Measurements from ENCODE around the gene PITX1.

The PITX1 gene

GRCh38 chr5:135032999-135033861, 798 bp downstream of the PITX1 start:
- Histone ChIP-seq H3K9me3 (ENCODE audit: control insufficient read depth, low read length) (peaks cover 5% of the 10 kb centered on the region), H2BK120ac (ENCODE audit: low read depth, low read length) (peak overlapping the region; percentile 78), H3K14ac (ENCODE audit: low read length in 2 of 2) (peak overlapping the region in 1 of 2 experiments; percentile 2), H3K4ac (ENCODE audit: low read depth in 1 of 2, low read length in 2 of 2) (peak overlapping the region; percentile 20 to 43), H2AFZ (ENCODE audit: low read depth, low read length) (no peak overlapping the region), H4K8ac (ENCODE audit: low read length) (peak overlapping the region; percentile 85), H3K27me3 (ENCODE audit: control insufficient read depth in 1 of 2, insufficient read depth in 1 of 2, low read length in 2 of 2) (peaks cover 84 to 89% of the 10 kb centered on the region in 2 experiments), H3K4me2 (ENCODE audit: low read length, poor library complexity, severe bottlenecking) (peak overlapping the region; percentile 73), H3K9ac (ENCODE audit: low read length) (peak overlapping the region; percentile 61), H3K27ac (ENCODE audit: low read length, poor library complexity, severe bottlenecking) (no peak overlapping the region), H3K4me1 (ENCODE audit: control insufficient read depth, insufficient read depth, low read depth, low read length) (peaks cover 30% of the 10 kb centered on the region), H2BK15ac (ENCODE audit: low read depth, poor library complexity, severe bottlenecking) (peak overlapping the region; percentile 82), H3K4me3 (ENCODE audit: insufficient read depth in 1 of 2, low read depth in 1 of 2, low read length in 2 of 2) (peak overlapping the region; percentile 40 to 77), H3K36me3 (ENCODE audit: control insufficient read depth in 1 of 2, insufficient read depth in 2 of 2, low read depth in 1 of 2, low read length in 2 of 2) (no peaks in the 10 kb centered on the region), H3K23ac (ENCODE audit: low read length in 2 of 2) (peak overlapping the region in 1 of 2 experiments; percentile 14), H3K79me1 (replicated peaks; ENCODE audit: low read length, poor library complexity, severe bottlenecking) (no peaks in the 10 kb centered on the region), H3K18ac (ENCODE audit: low read depth in 1 of 2, low read length in 2 of 2) (peak overlapping the region; percentile 82 to 90), H4K91ac (ENCODE audit: low read length) (peak overlapping the region; percentile 70), H2BK12ac (ENCODE audit: low read length in 2 of 2) (peak overlapping the region in 1 of 2 experiments; percentile 66), H2AK5ac (ENCODE audit: low read length, severe bottlenecking) (no peak overlapping the region), H2BK5ac (ENCODE audit: low read depth, low read length, poor library complexity, severe bottlenecking) (no peak overlapping the region)
- peak; percentile 63 for DNase-seq
- under 1% methylated on average over 62 of the region's 89 CpGs for WGBS

GRCh38 chr5:135032695-135032998, 1.4 kb downstream of the PITX1 start:
- Histone ChIP-seq H3K9me3 (ENCODE audit: control insufficient read depth, low read length) (peaks cover 5% of the 10 kb centered on the region), H2BK15ac (ENCODE audit: low read depth, poor library complexity, severe bottlenecking) (peak overlapping the region; percentile 82), H2BK5ac (ENCODE audit: low read depth, low read length, poor library complexity, severe bottlenecking) (no peak overlapping the region), H3K4me1 (ENCODE audit: control insufficient read depth, insufficient read depth, low read depth, low read length) (peaks cover 34% of the 10 kb centered on the region), H4K91ac (ENCODE audit: low read length) (no peak overlapping the region), H3K14ac (ENCODE audit: low read length in 2 of 2) (no peak overlapping the region), H3K9ac (ENCODE audit: low read length) (peak overlapping the region; percentile 61), H3K4me2 (ENCODE audit: low read length, poor library complexity, severe bottlenecking) (peak overlapping the region; percentile 73), H2BK12ac (ENCODE audit: low read length in 2 of 2) (no peak overlapping the region), H3K79me1 (replicated peaks; ENCODE audit: low read length, poor library complexity, severe bottlenecking) (no peaks in the 10 kb centered on the region), H3K23ac (ENCODE audit: low read length in 2 of 2) (peak overlapping the region in 1 of 2 experiments; percentile 6), H2AK5ac (ENCODE audit: low read length, severe bottlenecking) (no peak overlapping the region), H3K27me3 (ENCODE audit: control insufficient read depth in 1 of 2, insufficient read depth in 1 of 2, low read length in 2 of 2) (peaks cover 84 to 88% of the 10 kb centered on the region in 2 experiments), H3K18ac (ENCODE audit: low read depth in 1 of 2, low read length in 2 of 2) (peak overlapping the region in 1 of 2 experiments; percentile 68), H3K4ac (ENCODE audit: low read depth in 1 of 2, low read length in 2 of 2) (peak overlapping the region in 1 of 2 experiments; percentile 29), H2BK120ac (ENCODE audit: low read depth, low read length) (peak overlapping the region; percentile 78), H3K36me3 (ENCODE audit: control insufficient read depth in 1 of 2, insufficient read depth in 2 of 2, low read depth in 1 of 2, low read length in 2 of 2) (no peaks in the 10 kb centered on the region), H2AFZ (ENCODE audit: low read depth, low read length) (no peak overlapping the region), H3K27ac (ENCODE audit: low read length, poor library complexity, severe bottlenecking) (no peak overlapping the region), H3K4me3 (ENCODE audit: insufficient read depth in 1 of 2, low read depth in 1 of 2, low read length in 2 of 2) (peak overlapping the region in 1 of 2 experiments; percentile 77), H4K8ac (ENCODE audit: low read length) (no peak overlapping the region)
- under 1% methylated on average over 17 of the region's 18 CpGs for WGBS
- DNase-seq: no peak

- peak overlapping the region; percentile 61 for H3K9ac ChIP-seq (ENCODE audit: low read length)
- H3K18ac ChIP-seq (ENCODE audit: low read depth in 1 of 2, low read length in 2 of 2): peak overlapping the region in 1 of 2 experiments; percentile 50
- DNase-seq: peak; percentile 43
- H2AK5ac ChIP-seq (ENCODE audit: low read length, severe bottlenecking): no peak overlapping the region
- H3K27me3 ChIP-seq (ENCODE audit: control insufficient read depth in 1 of 2, insufficient read depth in 1 of 2, low read length in 2 of 2): peaks cover 84 to 88% of the 10 kb centered on the region in 2 experiments
- H4K91ac ChIP-seq (ENCODE audit: low read length): peak overlapping the region; percentile 14
- H3K4me2 ChIP-seq (ENCODE audit: low read length, poor library complexity, severe bottlenecking): no peak overlapping the region
- H3K4ac ChIP-seq (ENCODE audit: low read depth in 1 of 2, low read length in 2 of 2): peak overlapping the region in 1 of 2 experiments; percentile 24
- no peak overlapping the region for H2BK12ac ChIP-seq (ENCODE audit: low read length in 2 of 2)
- H2BK5ac ChIP-seq (ENCODE audit: low read depth, low read length, poor library complexity, severe bottlenecking): no peak overlapping the region
- peak overlapping the region; percentile 14 for H2BK15ac ChIP-seq (ENCODE audit: low read depth, poor library complexity, severe bottlenecking)
- H3K23ac ChIP-seq (ENCODE audit: low read length in 2 of 2): peak overlapping the region in 1 of 2 experiments; percentile 7
- H2BK120ac ChIP-seq (ENCODE audit: low read depth, low read length): no peak overlapping the region
- peak overlapping the region in 1 of 2 experiments; percentile 77 for H3K4me3 ChIP-seq (ENCODE audit: insufficient read depth in 1 of 2, low read depth in 1 of 2, low read length in 2 of 2)
- WGBS: 22% methylated on average over 7 of the region's 15 CpGs
- H3K9me3 ChIP-seq (ENCODE audit: control insufficient read depth, low read length): peaks cover 5% of the 10 kb centered on the region
- no peak overlapping the region for H3K27ac ChIP-seq (ENCODE audit: low read length, poor library complexity, severe bottlenecking)
- H4K8ac ChIP-seq (ENCODE audit: low read length): no peak overlapping the region
- H3K36me3 ChIP-seq (ENCODE audit: control insufficient read depth in 1 of 2, insufficient read depth in 2 of 2, low read depth in 1 of 2, low read length in 2 of 2): no peaks in the 10 kb centered on the region
- H3K14ac ChIP-seq (ENCODE audit: low read length in 2 of 2): peak overlapping the region in 1 of 2 experiments; percentile 39
- no peaks in the 10 kb centered on the region for H3K79me1 ChIP-seq (replicated peaks; ENCODE audit: low read length, poor library complexity, severe bottlenecking)
- peaks cover 34% of the 10 kb centered on the region for H3K4me1 ChIP-seq (ENCODE audit: control insufficient read depth, insufficient read depth, low read depth, low read length)
- no peak overlapping the region for H2AFZ ChIP-seq (ENCODE audit: low read depth, low read length)
These were observed 2.0 kb downstream of the PITX1 start for GRCh38 chr5:135031813-135032694.
